Measurements from ENCODE around the gene PYGM. TPM values are rescaled to one million over a fixed set of nuclear protein-coding genes. Genes with fewer than 3 reads are reported as not detected.

The PYGM gene
- total and polyA plus RNA-seq, 2 experiments from 2014 or later: 1.5 to 3.9 TPM

DNA sequence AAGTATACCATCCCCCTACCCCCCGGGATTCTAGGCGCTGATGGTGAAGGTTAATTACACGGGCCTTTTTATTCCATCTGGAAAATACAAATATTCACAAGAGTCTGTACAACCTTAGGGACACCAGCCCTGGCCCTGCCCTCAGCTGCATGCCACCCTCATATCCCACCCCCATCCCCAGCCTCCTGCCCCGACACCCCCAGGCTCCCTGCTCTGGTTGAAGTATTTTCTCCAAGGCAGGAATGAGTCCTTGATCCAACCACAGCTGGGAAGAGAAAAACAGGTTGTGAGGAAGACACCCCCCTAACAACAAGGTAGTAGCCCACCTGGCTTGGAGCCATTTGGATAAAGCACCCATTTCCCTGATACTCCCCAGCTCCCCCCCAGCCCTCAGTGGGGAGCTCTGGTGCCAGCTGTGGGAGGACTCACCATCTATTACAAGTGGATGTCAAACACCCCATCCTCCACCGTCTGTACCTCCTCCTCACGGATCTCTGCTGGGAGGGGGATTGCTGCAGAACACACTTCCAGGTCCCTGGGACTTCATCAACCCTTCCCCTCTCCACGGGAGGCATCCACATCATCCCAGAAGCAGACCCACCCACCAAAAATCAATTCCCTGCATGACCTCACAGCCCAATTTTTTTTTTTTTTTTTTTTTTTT, 32.8 kb downstream of the PYGM start:
- TF ChIP-seq NANOG (IDR thresholded peaks at IDR 0.05; ENCODE audit: borderline replicate concordance) (no peak), STAT1 (IDR thresholded peaks at IDR 0.05; ENCODE audit: unreplicated experiment) (no peak)
- TF ChIP-seq, protein P1, sequence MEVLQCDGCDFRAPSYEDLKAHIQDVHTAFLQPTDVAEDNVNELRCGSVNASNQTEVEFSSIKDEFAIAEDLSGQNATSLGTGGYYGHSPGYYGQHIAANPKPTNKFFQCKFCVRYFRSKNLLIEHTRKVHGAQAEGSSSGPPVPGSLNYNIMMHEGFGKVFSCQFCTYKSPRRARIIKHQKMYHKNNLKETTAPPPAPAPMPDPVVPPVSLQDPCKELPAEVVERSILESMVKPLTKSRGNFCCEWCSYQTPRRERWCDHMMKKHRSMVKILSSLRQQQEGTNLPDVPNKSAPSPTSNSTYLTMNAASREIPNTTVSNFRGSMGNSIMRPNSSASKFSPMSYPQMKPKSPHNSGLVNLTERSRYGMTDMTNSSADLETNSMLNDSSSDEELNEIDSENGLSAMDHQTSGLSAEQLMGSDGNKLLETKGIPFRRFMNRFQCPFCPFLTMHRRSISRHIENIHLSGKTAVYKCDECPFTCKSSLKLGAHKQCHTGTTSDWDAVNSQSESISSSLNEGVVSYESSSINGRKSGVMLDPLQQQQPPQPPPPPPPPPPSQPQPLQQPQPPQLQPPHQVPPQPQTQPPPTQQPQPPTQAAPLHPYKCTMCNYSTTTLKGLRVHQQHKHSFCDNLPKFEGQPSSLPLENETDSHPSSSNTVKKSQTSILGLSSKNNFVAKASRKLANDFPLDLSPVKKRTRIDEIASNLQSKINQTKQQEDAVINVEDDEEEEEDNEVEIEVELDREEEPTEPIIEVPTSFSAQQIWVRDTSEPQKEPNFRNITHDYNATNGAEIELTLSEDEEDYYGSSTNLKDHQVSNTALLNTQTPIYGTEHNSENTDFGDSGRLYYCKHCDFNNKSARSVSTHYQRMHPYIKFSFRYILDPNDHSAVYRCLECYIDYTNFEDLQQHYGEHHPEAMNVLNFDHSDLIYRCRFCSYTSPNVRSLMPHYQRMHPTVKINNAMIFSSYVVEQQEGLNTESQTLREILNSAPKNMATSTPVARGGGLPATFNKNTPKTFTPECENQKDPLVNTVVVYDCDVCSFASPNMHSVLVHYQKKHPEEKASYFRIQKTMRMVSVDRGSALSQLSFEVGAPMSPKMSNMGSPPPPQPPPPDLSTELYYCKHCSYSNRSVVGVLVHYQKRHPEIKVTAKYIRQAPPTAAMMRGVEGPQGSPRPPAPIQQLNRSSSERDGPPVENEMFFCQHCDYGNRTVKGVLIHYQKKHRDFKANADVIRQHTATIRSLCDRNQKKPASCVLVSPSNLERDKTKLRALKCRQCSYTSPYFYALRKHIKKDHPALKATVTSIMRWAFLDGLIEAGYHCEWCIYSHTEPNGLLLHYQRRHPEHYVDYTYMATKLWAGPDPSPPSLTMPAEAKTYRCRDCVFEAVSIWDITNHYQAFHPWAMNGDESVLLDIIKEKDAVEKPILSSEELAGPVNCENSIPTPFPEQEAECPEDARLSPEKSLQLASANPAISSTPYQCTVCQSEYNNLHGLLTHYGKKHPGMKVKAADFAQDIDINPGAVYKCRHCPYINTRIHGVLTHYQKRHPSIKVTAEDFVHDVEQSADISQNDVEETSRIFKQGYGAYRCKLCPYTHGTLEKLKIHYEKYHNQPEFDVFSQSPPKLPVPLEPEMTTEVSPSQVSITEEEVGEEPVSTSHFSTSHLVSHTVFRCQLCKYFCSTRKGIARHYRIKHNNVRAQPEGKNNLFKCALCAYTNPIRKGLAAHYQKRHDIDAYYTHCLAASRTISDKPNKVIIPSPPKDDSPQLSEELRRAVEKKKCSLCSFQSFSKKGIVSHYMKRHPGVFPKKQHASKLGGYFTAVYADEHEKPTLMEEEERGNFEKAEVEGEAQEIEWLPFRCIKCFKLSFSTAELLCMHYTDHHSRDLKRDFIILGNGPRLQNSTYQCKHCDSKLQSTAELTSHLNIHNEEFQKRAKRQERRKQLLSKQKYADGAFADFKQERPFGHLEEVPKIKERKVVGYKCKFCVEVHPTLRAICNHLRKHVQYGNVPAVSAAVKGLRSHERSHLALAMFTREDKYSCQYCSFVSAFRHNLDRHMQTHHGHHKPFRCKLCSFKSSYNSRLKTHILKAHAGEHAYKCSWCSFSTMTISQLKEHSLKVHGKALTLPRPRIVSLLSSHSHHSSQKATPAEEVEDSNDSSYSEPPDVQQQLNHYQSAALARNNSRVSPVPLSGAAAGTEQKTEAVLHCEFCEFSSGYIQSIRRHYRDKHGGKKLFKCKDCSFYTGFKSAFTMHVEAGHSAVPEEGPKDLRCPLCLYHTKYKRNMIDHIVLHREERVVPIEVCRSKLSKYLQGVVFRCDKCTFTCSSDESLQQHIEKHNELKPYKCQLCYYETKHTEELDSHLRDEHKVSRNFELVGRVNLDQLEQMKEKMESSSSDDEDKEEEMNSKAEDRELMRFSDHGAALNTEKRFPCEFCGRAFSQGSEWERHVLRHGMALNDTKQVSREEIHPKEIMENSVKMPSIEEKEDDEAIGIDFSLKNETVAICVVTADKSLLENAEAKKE (CRISPR knock-in tag; IDR thresholded peaks at IDR 0.05): no peak
- Histone ChIP-seq H3K36me3 (ENCODE audit: insufficient read depth) (no peaks in the 10 kb centered on the region), H4K20me1 (replicated peaks; ENCODE audit: insufficient read depth) (no peaks in the 10 kb centered on the region), H3K27ac (ENCODE audit: low read depth) (no peak overlapping the region), H3K4me1 (ENCODE audit: insufficient read depth) (peaks cover 61% of the 10 kb centered on the region), H2AFZ (no peak overlapping the region), H3K9me2 (ENCODE audit: insufficient read depth) (no peaks in the 10 kb centered on the region), H3F3A (replicated peaks; ENCODE audit: low read depth) (peaks cover 14% of the 10 kb centered on the region), H3K4me3 (peak overlapping the region; percentile 14; the same call in 1 of the 2 replicates), H3K4me2 (peak overlapping the region; percentile 71; the same call in 1 of the 2 replicates), H3K27me3 (ENCODE audit: insufficient read depth) (peaks cover 6% of the 10 kb centered on the region), H3K79me2 (replicated peaks; ENCODE audit: insufficient read depth) (no peaks in the 10 kb centered on the region)
- Mint-ChIP-seq H3K36me3 (ENCODE audit: low read depth) (peaks cover 24% of the 10 kb centered on the region), H3K4me1 (peaks cover 65% of the 10 kb centered on the region), H3K27me3 (ENCODE audit: insufficient read depth, low read depth, poor library complexity) (peaks cover 36% of the 10 kb centered on the region), H3K27ac (peak overlapping the region; percentile 13; the same call in 1 of the 2 replicates), H3K4me3 (peak overlapping the region; percentile 11; the same call in 1 of the 3 replicates), H3K9me3 (no peaks in the 10 kb centered on the region; the same call in 2 of the 3 replicates)
- DNase-seq (ENCODE audit: low spot score): no peak
- no peak for ATAC-seq

DNA sequence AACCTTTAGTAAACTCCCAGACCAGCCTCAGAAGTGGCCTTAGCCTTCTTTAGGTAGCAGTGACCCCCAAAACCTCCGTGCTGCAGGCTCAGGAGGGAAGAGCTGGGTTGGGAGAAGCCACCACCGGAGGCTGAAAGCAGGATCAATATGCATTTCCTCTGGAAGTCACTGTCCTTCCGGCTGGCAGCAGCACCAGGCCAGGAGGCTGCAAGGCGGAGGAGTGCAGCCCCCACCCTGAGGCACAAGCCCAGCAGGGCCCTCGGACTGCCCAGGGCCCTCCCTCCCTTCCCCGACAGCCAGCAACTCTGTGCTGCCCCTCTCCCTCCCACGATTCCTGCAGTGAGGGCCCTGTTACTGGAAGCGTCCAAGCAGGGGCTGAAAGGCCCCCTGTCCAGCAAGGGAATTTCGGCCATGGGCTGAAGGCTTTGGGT, 33.5 kb downstream of the PYGM start:
- Mint-ChIP-seq H3K9me3 (no peaks in the 10 kb centered on the region; the same call in 2 of the 3 replicates), H3K27me3 (ENCODE audit: insufficient read depth, low read depth, poor library complexity) (peaks cover 44% of the 10 kb centered on the region), H3K4me3 (0 out of 3 replicates have a peak overlapping the region, but pooled peaks have one; percentile 11), H3K27ac (peak overlapping the region; percentile 13; the same call in 1 of the 2 replicates), H3K36me3 (ENCODE audit: low read depth) (peaks cover 22% of the 10 kb centered on the region), H3K4me1 (peaks cover 59% of the 10 kb centered on the region)
- H3K9me2 ChIP-seq (ENCODE audit: insufficient read depth): no peaks in the 10 kb centered on the region
- H3K4me3 ChIP-seq: peak overlapping the region; percentile 14; the same call in 1 of the 2 replicates
- peaks cover 55% of the 10 kb centered on the region for H3K4me1 ChIP-seq (ENCODE audit: insufficient read depth)
- peak overlapping the region; percentile 71 for H3K4me2 ChIP-seq
- no peaks in the 10 kb centered on the region for H3K36me3 ChIP-seq (ENCODE audit: insufficient read depth)
- peak; percentile 41 for DNase-seq (ENCODE audit: low spot score)
- H3F3A ChIP-seq (replicated peaks; ENCODE audit: low read depth): peaks cover 14% of the 10 kb centered on the region
- peaks cover 14% of the 10 kb centered on the region for H3K27me3 ChIP-seq (ENCODE audit: insufficient read depth)
- peak; percentile 3 for ATAC-seq
- peak overlapping the region; percentile 59; the same call in 1 of the 2 replicates for H3K27ac ChIP-seq (ENCODE audit: low read depth)
- no peaks in the 10 kb centered on the region for H3K79me2 ChIP-seq (replicated peaks; ENCODE audit: insufficient read depth)
- H4K20me1 ChIP-seq (replicated peaks; ENCODE audit: insufficient read depth): no peaks in the 10 kb centered on the region
- peak overlapping the region; percentile 49; the same call in 1 of the 2 replicates for H2AFZ ChIP-seq
- no peak for TF ChIP-seq JUNB (IDR thresholded peaks at IDR 0.05; ENCODE audit: unreplicated experiment)
- no peak for TF ChIP-seq EZH2phosphoT487 (IDR thresholded peaks at IDR 0.05; ENCODE audit: unreplicated experiment)
- no peak for TF ChIP-seq STAT1 (IDR thresholded peaks at IDR 0.05; ENCODE audit: unreplicated experiment)
- TF ChIP-seq ZNF114 (CRISPR knock-in tag; IDR thresholded peaks at IDR 0.05): no peak
- TF ChIP-seq NANOG (IDR thresholded peaks at IDR 0.05; ENCODE audit: borderline replicate concordance): no peak
- TF ChIP-seq ZNF331 (CRISPR knock-in tag; IDR thresholded peaks at IDR 0.05; ENCODE audit: low read depth): no peak
- TF ChIP-seq CREB1 (CRISPR knock-in tag; IDR thresholded peaks at IDR 0.05; ENCODE audit: low read depth): no peak
- TF ChIP-seq, protein P2, sequence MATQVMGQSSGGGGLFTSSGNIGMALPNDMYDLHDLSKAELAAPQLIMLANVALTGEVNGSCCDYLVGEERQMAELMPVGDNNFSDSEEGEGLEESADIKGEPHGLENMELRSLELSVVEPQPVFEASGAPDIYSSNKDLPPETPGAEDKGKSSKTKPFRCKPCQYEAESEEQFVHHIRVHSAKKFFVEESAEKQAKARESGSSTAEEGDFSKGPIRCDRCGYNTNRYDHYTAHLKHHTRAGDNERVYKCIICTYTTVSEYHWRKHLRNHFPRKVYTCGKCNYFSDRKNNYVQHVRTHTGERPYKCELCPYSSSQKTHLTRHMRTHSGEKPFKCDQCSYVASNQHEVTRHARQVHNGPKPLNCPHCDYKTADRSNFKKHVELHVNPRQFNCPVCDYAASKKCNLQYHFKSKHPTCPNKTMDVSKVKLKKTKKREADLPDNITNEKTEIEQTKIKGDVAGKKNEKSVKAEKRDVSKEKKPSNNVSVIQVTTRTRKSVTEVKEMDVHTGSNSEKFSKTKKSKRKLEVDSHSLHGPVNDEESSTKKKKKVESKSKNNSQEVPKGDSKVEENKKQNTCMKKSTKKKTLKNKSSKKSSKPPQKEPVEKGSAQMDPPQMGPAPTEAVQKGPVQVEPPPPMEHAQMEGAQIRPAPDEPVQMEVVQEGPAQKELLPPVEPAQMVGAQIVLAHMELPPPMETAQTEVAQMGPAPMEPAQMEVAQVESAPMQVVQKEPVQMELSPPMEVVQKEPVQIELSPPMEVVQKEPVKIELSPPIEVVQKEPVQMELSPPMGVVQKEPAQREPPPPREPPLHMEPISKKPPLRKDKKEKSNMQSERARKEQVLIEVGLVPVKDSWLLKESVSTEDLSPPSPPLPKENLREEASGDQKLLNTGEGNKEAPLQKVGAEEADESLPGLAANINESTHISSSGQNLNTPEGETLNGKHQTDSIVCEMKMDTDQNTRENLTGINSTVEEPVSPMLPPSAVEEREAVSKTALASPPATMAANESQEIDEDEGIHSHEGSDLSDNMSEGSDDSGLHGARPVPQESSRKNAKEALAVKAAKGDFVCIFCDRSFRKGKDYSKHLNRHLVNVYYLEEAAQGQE (IDR thresholded peaks at IDR 0.05; ENCODE audit: unreplicated experiment): no peak
- TF ChIP-seq, protein P3, sequence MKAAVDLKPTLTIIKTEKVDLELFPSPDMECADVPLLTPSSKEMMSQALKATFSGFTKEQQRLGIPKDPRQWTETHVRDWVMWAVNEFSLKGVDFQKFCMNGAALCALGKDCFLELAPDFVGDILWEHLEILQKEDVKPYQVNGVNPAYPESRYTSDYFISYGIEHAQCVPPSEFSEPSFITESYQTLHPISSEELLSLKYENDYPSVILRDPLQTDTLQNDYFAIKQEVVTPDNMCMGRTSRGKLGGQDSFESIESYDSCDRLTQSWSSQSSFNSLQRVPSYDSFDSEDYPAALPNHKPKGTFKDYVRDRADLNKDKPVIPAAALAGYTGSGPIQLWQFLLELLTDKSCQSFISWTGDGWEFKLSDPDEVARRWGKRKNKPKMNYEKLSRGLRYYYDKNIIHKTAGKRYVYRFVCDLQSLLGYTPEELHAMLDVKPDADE (IDR thresholded peaks at IDR 0.05): no peak

Measured in GM23338 (cell line).